A673 (cell line): ENCODE measurements around the gene CLRN2. TPM values are rescaled to one million over a fixed set of nuclear protein-coding genes. Genes with fewer than 3 reads are reported as not detected.

Experiments used
- BruUV-seq: library from RNA; stranded (reverse); fragments of 400-500 nt; replicated peaks from 2 replicates; lab custom pipeline; 2021; lab: Mats Ljungman, UMichigan
- CTCF ChIA-PET: fragments of 300-600 bp; sonication (Branson Sonifier 250); formaldehyde crosslinking; loops from one replicate; lab custom pipeline; 2022; ENCODE audit warnings: antibody characterized with exemption; lab: Charles Lee
- POLR2A ChIA-PET: fragments of 300-600 bp; sonication (Branson Sonifier 250); formaldehyde crosslinking; loops from one replicate; lab custom pipeline; 2022; ENCODE audit warnings: antibody characterized with exemption; ENCODE audit not compliant: low non-redundant PET; lab: Charles Lee
- DNase-seq: peaks from one replicate; pipeline ENCODE4 v3.0.0-alpha.2; 2015; ENCODE audit warnings: low spot score
- H3K27ac ChIP-seq: fragments of 200-600 bp; sonication (generic); 2 replicates; pipeline ENCODE4 v1.5.1; 2016; ENCODE audit warnings: mixed run types, low read depth, mild to moderate bottlenecking, mixed read lengths, antibody characterized with exemption, low read length; ENCODE audit not compliant: poor library complexity, severe bottlenecking
- H3K27me3 ChIP-seq: fragments of 200-600 bp; sonication (generic); replicated peaks from 2 replicates; pipeline ENCODE4 v1.6.1; 2017; ENCODE audit warnings: mixed run types, low read depth, mild to moderate bottlenecking, mixed read lengths, antibody characterized with exemption, low read length; ENCODE audit not compliant: insufficient read depth, poor library complexity
- H3K36me3 ChIP-seq: fragments of 200-600 bp; sonication (generic); 2 replicates; pipeline ENCODE4 v1.6.1; 2016; ENCODE audit warnings: mixed run types, mild to moderate bottlenecking, mixed read lengths, antibody characterized with exemption, low read length; ENCODE audit not compliant: insufficient read depth, poor library complexity, severe bottlenecking
- H3K4me1 ChIP-seq: fragments of 200-600 bp; sonication (generic); 2 replicates; pipeline ENCODE4 v1.6.1; 2017; ENCODE audit warnings: mixed run types, mild to moderate bottlenecking, mixed read lengths, antibody characterized with exemption, low read length; ENCODE audit not compliant: insufficient read depth, poor library complexity, severe bottlenecking
- H3K4me3 ChIP-seq: fragments of 200-600 bp; sonication (generic); 2 replicates; pipeline ENCODE4 v1.5.1; 2016; ENCODE audit warnings: low read depth, mixed run types, mild to moderate bottlenecking, mixed read lengths, low read length; ENCODE audit not compliant: poor library complexity, severe bottlenecking
- H3K9me3 ChIP-seq: fragments of 200-600 bp; sonication (generic); 2 replicates; pipeline ENCODE4 v1.6.1; 2016; ENCODE audit warnings: mixed run types, low read depth, mild to moderate bottlenecking, mixed read lengths, antibody characterized with exemption, low read length; ENCODE audit not compliant: poor library complexity, severe bottlenecking
- CTCF ChIP-seq: fragments of 300-800, 200-600 bp; sonication (generic); conservative IDR thresholded peaks from 2 replicates; pipeline ENCODE4 v1.5.1; 2017; ENCODE audit warnings: low read depth, mild to moderate bottlenecking, antibody characterized with exemption, low read length, moderate library complexity, mixed read lengths
- EZH2 ChIP-seq: fragments of 200-600 bp; sonication (generic); IDR thresholded peaks from 2 replicates; pipeline ENCODE4 v1.6.1; 2017; ENCODE audit warnings: borderline replicate concordance, low read depth, mild to moderate bottlenecking, mixed read lengths, antibody characterized with exemption, low read length; ENCODE audit not compliant: poor library complexity, severe bottlenecking
- intact Hi-C: fragments of 100-400 bp; cut with micrococcal nuclease; formaldehyde crosslinking; loops from one replicate; pipeline ENCODE4 v1.10.0; 2022; ENCODE audit not compliant: unreplicated experiment
- total RNA-seq: library from RNA; stranded (reverse); gene quantifications from 2 replicates; pipeline ENCODE4 v1.2.3, GENCODE V29; 2021

CLRN2 gene
- total RNA-seq, 1 experiment from 2014 or later, result not detected

DNA sequence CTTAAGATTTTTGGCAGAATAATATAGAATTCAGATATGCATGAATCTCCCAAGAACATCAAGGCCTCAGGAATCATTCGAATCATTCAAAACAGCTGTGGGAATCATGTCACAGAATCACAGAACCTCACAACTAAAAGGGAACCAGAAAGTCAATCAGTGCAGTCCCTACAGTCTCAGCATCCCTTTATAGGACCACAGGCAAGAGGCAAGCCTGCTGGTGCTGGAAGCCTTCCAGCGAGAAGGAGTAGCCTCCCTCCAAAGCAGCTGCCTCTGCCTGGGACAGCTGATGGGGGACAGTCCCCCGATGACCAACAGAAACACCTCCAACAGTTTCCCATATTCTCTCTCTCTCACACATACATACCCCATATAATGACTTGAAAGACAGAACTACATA, 23.8 kb upstream of the CLRN2 start:
- DNase-seq, result no peak
- ChIA-PET CTCF (no interaction called here), POLR2A (no interaction called here)
- intact Hi-C loops, result no loop called here
- Histone ChIP-seq H3K27ac (no peak overlapping the region), H3K4me3 (no peak overlapping the region), H3K9me3 (no peaks in the 10 kb centered on the region), H3K27me3 (no peaks in the 10 kb centered on the region), H3K4me1 (no peaks in the 10 kb centered on the region), H3K36me3 (peaks cover 6% of the 10 kb centered on the region)
- no TSS peak for BruUV-seq
- TF ChIP-seq CTCF, result no peak
- TF ChIP-seq EZH2, result no peak

DNA sequence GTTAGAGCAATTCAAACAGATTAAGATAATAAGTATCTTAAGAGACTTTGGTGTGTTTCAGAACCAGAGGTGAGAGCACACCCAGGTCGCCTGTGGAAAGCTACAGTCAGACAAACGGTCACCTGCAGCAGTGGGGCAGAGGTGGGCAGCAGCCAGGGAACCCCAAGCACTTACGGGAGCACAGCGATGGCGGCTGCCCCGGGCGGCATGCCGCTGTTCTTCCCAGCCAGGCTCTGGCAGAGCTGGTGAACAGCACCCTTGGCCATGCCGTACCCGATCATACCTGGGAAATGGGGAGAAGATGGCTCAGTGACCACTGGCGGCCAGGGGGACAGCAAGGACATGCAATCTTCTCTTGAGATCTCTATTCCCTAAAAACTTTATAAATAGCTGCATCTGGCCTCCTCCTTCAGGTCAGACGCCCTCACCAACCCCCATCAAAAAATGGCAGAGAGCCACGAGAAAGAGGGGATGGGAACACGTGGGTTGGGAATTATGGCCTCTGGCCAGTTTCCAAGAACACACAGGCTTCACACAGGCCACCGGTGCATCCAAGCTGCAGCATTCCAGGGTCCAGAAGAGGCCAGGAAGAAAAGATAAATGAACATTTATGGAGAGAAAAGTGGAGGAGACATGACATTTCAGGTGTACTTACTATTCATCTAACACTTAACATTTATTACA, 22.8 kb upstream of the CLRN2 start:
- ChIA-PET POLR2A (no interaction called here), CTCF (no interaction called here)
- DNase-seq, result no peak
- H3K9me3 ChIP-seq, result no peaks in the 10 kb centered on the region
- no peak overlapping the region for H3K27ac ChIP-seq
- intact Hi-C loops, result no loop called here
- no peak overlapping the region for H3K4me3 ChIP-seq
- peaks cover 6% of the 10 kb centered on the region for H3K36me3 ChIP-seq
- H3K27me3 ChIP-seq, result no peaks in the 10 kb centered on the region
- H3K4me1 ChIP-seq, result no peaks in the 10 kb centered on the region
- no peak for TF ChIP-seq CTCF
- TF ChIP-seq EZH2, result no peak
- BruUV-seq, result no TSS peak

- Histone ChIP-seq H3K27ac (no peak overlapping the region), H3K9me3 (no peaks in the 10 kb centered on the region), H3K36me3 (peaks cover 6% of the 10 kb centered on the region), H3K4me3 (no peak overlapping the region), H3K4me1 (no peaks in the 10 kb centered on the region), H3K27me3 (no peaks in the 10 kb centered on the region)
- TF ChIP-seq EZH2, result no peak
- intact Hi-C loops, result no loop called here
- ChIA-PET CTCF (no interaction called here), POLR2A (no interaction called here)
- BruUV-seq, result no TSS peak
- DNase-seq, result no peak
Observed at GRCh38 chr4:17492876-17493275, 22.1 kb upstream of the CLRN2 start.

DNA sequence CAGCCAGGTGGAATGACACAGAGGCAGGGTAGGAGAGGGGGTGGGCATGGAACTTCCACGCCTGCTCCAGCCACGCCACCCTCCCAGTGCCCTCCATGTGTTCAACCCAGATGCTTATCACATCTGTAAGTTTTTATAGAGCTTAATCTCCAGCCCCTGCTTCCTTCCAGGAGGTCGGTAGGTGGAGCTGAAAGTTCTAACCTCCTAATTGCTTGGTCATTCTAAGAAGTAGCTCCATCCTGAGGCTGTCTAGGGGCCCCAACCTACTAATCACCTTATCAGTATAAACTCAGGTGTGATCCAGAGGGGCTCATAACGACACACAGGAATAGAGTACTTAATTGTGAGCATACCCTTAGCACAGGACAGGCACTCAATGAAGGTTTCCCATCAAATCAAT, 21.3 kb upstream of the CLRN2 start:
- ChIA-PET CTCF (no interaction called here), POLR2A (no interaction called here)
- Histone ChIP-seq H3K36me3 (peaks cover 4% of the 10 kb centered on the region), H3K4me3 (no peak overlapping the region), H3K27ac (no peak overlapping the region), H3K4me1 (no peaks in the 10 kb centered on the region), H3K27me3 (no peaks in the 10 kb centered on the region), H3K9me3 (no peaks in the 10 kb centered on the region)
- no peak for TF ChIP-seq CTCF
- intact Hi-C loops, result no loop called here
- no peak for DNase-seq
- no TSS peak for BruUV-seq
